BLaER1 treated with 17β-estradiol and CSF1 and Interleukin-3, amounts not matched to agents 10 nM and 100 nM (cell line): ENCODE measurements around the gene HOXB4.

ENCODE experiments used
- H3K27ac ChIP-seq, 11 experiments: shearing (Covaris generic); formaldehyde crosslinking; 2 replicates each; pipeline ENCODE4 v1.8.1; 2022
- H3K27me3 ChIP-seq, 11 experiments: shearing (Covaris generic); formaldehyde crosslinking; 2 replicates each; pipeline ENCODE4 v1.8.1; 2022
- H3K36me3 ChIP-seq, 11 experiments: shearing (Covaris generic); formaldehyde crosslinking; 2 replicates each; pipeline ENCODE4 v1.8.1; 2022
- H3K4me1 ChIP-seq, 10 experiments: shearing (Covaris generic); formaldehyde crosslinking; 2 replicates each; pipeline ENCODE4 v1.8.1; 2022
- H3K4me2 ChIP-seq, 11 experiments: shearing (Covaris generic); formaldehyde crosslinking; 2 replicates each; pipeline ENCODE4 v1.8.1; 2022
- H3K4me3 ChIP-seq, 10 experiments: shearing (Covaris generic); formaldehyde crosslinking; 2 replicates each; pipeline ENCODE4 v1.8.1; 2022
- H3K9ac ChIP-seq, 11 experiments: shearing (Covaris generic); formaldehyde crosslinking; 2 replicates each; pipeline ENCODE4 v1.8.1; 2022
- H3K9me3 ChIP-seq, 11 experiments: shearing (Covaris generic); formaldehyde crosslinking; replicated peaks in 1 of 11; 2 replicates each; pipeline ENCODE4 v1.8.1; 2022
- H4K20me1 ChIP-seq, 11 experiments: shearing (Covaris generic); formaldehyde crosslinking; 2 replicates each; pipeline ENCODE4 v1.8.1; 2022
- Cebpa-rat ChIP-seq, 11 experiments: shearing (Covaris generic); IDR thresholded peaks; 2 replicates each; pipeline ENCODE4 v1.8.1; 2022

Gene HOXB4

GRCh38 chr17:48567209-48567608, 10.9 kb downstream of the HOXB4 start:
- no peaks in the 10 kb centered on the region for H3K9me3 ChIP-seq
- no peak for TF ChIP-seq Cebpa-rat (IDR thresholded peaks at IDR 0.05)
- H4K20me1 ChIP-seq: peaks cover 0 to 79% (median 36%) of the 10 kb centered on the region in 11 experiments; a peak in 16 of 22 replicates
- peaks cover 99 to 100% (median 100%) of the 10 kb centered on the region in 11 experiments for H3K27me3 ChIP-seq
- H3K36me3 ChIP-seq: no peaks in the 10 kb centered on the region
- H3K27ac ChIP-seq: no peak overlapping the region
- no peak overlapping the region for H3K4me3 ChIP-seq
- no peak overlapping the region for H3K9ac ChIP-seq
- no peak overlapping the region for H3K4me2 ChIP-seq
- no peaks in the 10 kb centered on the region for H3K4me1 ChIP-seq

DNA sequence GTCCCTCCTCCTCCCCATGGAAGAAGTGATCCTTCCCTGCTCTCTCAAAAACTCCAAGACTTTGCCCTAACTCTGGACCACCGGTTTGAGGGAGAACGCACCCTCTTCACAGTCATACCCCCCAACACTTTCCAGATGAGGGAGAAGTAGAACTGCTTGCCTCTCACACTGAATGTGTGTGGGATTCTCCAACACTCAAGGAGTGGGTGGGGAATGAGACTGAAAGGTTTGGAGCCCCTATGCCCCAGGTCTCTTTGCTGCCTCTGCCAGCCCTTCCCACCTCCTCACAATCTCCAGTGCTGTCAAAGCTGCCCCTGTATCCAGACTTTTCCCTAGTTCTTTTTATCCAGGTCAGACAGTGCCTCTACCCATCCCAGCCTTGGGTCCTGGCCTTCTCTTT, 11.4 kb downstream of the HOXB4 start:
- Histone ChIP-seq H3K36me3 (no peaks in the 10 kb centered on the region), H4K20me1 (peaks cover 0 to 76% (median 33%) of the 10 kb centered on the region in 11 experiments; a peak in 16 of 22 replicates), H3K9me3 (no peaks in the 10 kb centered on the region), H3K4me2 (no peak overlapping the region), H3K27me3 (peaks cover 99 to 100% (median 100%) of the 10 kb centered on the region in 11 experiments), H3K4me1 (no peaks in the 10 kb centered on the region), H3K27ac (no peak overlapping the region), H3K4me3 (no peak overlapping the region), H3K9ac (no peak overlapping the region)
- no peak for TF ChIP-seq Cebpa-rat (IDR thresholded peaks at IDR 0.05)

GRCh38 chr17:48565925-48566710, 12.0 kb downstream of the HOXB4 start:
- no peak overlapping the region for H3K9ac ChIP-seq
- no peak for TF ChIP-seq Cebpa-rat (IDR thresholded peaks at IDR 0.05)
- H3K27me3 ChIP-seq: peaks cover 97 to 100% (median 100%) of the 10 kb centered on the region in 11 experiments

GRCh38 chr17:48565022-48565554, 13.1 kb downstream of the HOXB4 start:
- Histone ChIP-seq H3K4me1 (no peaks in the 10 kb centered on the region), H3K9me3 (no peaks in the 10 kb centered on the region), H3K9ac (no peak overlapping the region), H3K36me3 (no peaks in the 10 kb centered on the region), H3K4me3 (no peak overlapping the region), H3K27ac (no peak overlapping the region), H4K20me1 (peaks cover 0 to 66% (median 24%) of the 10 kb centered on the region in 11 experiments; a peak in 13 of 22 replicates), H3K4me2 (no peak overlapping the region), H3K27me3 (peaks cover 97 to 100% (median 100%) of the 10 kb centered on the region in 11 experiments)
- no peak for TF ChIP-seq Cebpa-rat (IDR thresholded peaks at IDR 0.05)

More at GRCh38 chr17:48565925-48566710, 12.0 kb downstream of the HOXB4 start:
- no peaks in the 10 kb centered on the region for H3K9me3 ChIP-seq
- no peaks in the 10 kb centered on the region for H3K36me3 ChIP-seq
- H4K20me1 ChIP-seq: peaks cover 0 to 70% (median 31%) of the 10 kb centered on the region in 11 experiments; a peak in 16 of 22 replicates
- no peaks in the 10 kb centered on the region for H3K4me1 ChIP-seq
- H3K4me2 ChIP-seq: no peak overlapping the region
- H3K27ac ChIP-seq: no peak overlapping the region
- H3K4me3 ChIP-seq: no peak overlapping the region

GRCh38 chr17:48564188-48565021, 13.7 kb downstream of the HOXB4 start:
- Histone ChIP-seq H3K9ac (no peak overlapping the region), H4K20me1 (peaks cover 0 to 69% (median 26%) of the 10 kb centered on the region in 11 experiments; a peak in 12 of 22 replicates), H3K27me3 (peaks cover 97 to 100% (median 100%) of the 10 kb centered on the region in 11 experiments), H3K4me3 (no peak overlapping the region), H3K9me3 (no peaks in the 10 kb centered on the region), H3K36me3 (no peaks in the 10 kb centered on the region), H3K4me2 (no peak overlapping the region), H3K4me1 (no peaks in the 10 kb centered on the region), H3K27ac (no peak overlapping the region)
- no peak for TF ChIP-seq Cebpa-rat (IDR thresholded peaks at IDR 0.05)

DNA sequence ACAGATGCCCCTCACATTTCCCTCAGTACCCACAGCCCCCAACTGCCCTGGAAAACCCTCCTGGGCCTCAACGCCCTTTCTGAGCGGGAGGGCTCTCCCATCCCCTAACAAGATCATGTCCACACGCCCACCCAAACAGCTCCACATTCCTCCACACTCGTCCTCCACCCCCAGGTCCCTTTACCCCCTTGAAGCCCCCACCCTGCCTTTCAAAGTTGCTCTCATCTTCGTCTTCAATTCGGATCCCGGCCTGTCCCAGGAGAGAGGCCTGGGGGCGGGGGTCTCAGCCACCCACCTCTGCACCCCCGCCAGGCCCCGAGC, 14.3 kb downstream of the HOXB4 start:
- Histone ChIP-seq H3K4me3 (no peak overlapping the region), H4K20me1 (peaks cover 0 to 71% (median 26%) of the 10 kb centered on the region in 11 experiments; a peak in 13 of 22 replicates), H3K27me3 (peaks cover 97 to 100% (median 100%) of the 10 kb centered on the region in 11 experiments), H3K4me1 (no peaks in the 10 kb centered on the region), H3K36me3 (no peaks in the 10 kb centered on the region), H3K4me2 (no peak overlapping the region), H3K9me3 (no peaks in the 10 kb centered on the region), H3K27ac (no peak overlapping the region), H3K9ac (no peak overlapping the region)
- no peak for TF ChIP-seq Cebpa-rat (IDR thresholded peaks at IDR 0.05)

- Histone ChIP-seq H3K9ac (no peak overlapping the region), H3K4me3 (no peak overlapping the region), H4K20me1 (peaks cover 0 to 69% (median 26%) of the 10 kb centered on the region in 11 experiments; a peak in 13 of 22 replicates), H3K36me3 (no peaks in the 10 kb centered on the region), H3K4me1 (no peaks in the 10 kb centered on the region), H3K4me2 (no peak overlapping the region), H3K27ac (no peak overlapping the region), H3K9me3 (no peaks in the 10 kb centered on the region), H3K27me3 (peaks cover 97 to 100% (median 100%) of the 10 kb centered on the region in 11 experiments)
- no peak for TF ChIP-seq Cebpa-rat (IDR thresholded peaks at IDR 0.05)
Measured at GRCh38 chr17:48563385-48563838, 14.7 kb downstream of the HOXB4 start.

DNA sequence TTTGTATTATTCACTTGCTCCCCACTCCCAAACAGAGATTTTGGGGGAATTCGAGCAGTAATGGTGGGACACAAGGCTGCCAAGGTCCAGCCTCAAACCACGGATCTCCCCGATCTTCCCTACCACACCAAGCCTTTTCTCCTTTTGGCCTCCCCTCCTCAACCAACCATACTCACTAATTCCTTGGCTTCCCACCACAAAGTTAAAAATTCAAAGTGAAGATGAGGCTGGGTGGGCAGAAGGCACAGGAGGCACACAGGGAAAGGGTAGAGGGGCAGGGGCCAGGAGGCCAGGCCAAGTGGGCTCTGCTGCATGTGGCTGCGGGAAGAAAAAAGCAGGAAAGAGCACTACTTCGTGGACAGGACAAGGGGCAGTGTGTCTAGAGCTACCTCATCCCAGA, 15.2 kb downstream of the HOXB4 start:
- TF ChIP-seq Cebpa-rat (IDR thresholded peaks at IDR 0.05): no peak
- Histone ChIP-seq H3K27ac (no peak overlapping the region), H3K27me3 (peaks cover 97 to 100% (median 100%) of the 10 kb centered on the region in 11 experiments), H3K9me3 (no peaks in the 10 kb centered on the region), H3K4me2 (no peak overlapping the region), H4K20me1 (peaks cover 0 to 70% (median 26%) of the 10 kb centered on the region in 11 experiments; a peak in 13 of 22 replicates), H3K36me3 (no peaks in the 10 kb centered on the region), H3K9ac (no peak overlapping the region), H3K4me1 (no peaks in the 10 kb centered on the region), H3K4me3 (no peak overlapping the region)
